Muscle of leg (tissue), 11 donors: ENCODE results near the gene ANKH. TPM values are rescaled to one million over a fixed set of nuclear protein-coding genes. Genes with fewer than 3 reads are reported as not detected.

Experiments used
- DNase-seq: peaks from one replicate; pipeline ENCODE4 v3.0.0; 2013
- H3K27ac ChIP-seq: one replicate; pipeline ENCODE4 v1.5.1; 2013; ENCODE audit warnings: mild to moderate bottlenecking, low read length, control low read depth
- H3K27me3 ChIP-seq: one replicate; pipeline ENCODE4 v1.6.1; 2013; ENCODE audit warnings: low read length; ENCODE audit not compliant: control insufficient read depth, insufficient read depth
- H3K36me3 ChIP-seq: one replicate; pipeline ENCODE4 v1.6.1; 2013; ENCODE audit warnings: low read length; ENCODE audit not compliant: control insufficient read depth, insufficient read depth
- H3K4me1 ChIP-seq: one replicate; pipeline ENCODE4 v1.6.1; 2013; ENCODE audit warnings: low read length; ENCODE audit not compliant: control insufficient read depth, insufficient read depth
- H3K4me3 ChIP-seq: one replicate; pipeline ENCODE4 v1.5.1; 2013; ENCODE audit warnings: low read length, control low read depth
- H3K9me3 ChIP-seq: replicated peaks from 2 replicates; pipeline ENCODE4 v1.6.1; 2013; ENCODE audit warnings: low read depth, low read length; ENCODE audit not compliant: control insufficient read depth
- WGBS: methylation state at CpG from one replicate; pipeline ENCODE4 v1.1.5; 2013; ENCODE audit warnings: missing lambda C conversion rate; ENCODE audit not compliant: insufficient coverage; 5-methylcytosine and 5-hydroxymethylcytosine counted together
- polyA plus RNA-seq, 8 donors: library from polyadenylated mRNA; unstranded; fragments of 120-200 nt; gene quantifications; one replicate each; pipeline versions ENCODE4 v1.2.1 to v1.2.3, GENCODE V29; 2013; ENCODE audit warnings: inconsistent platforms in 1 of 8, low replicate concordance in 1 of 8; ENCODE audit not compliant: insufficient read length in 8 of 8, insufficient read depth in 1 of 8
- total RNA-seq: library from RNA; stranded (reverse); fragments of 120-200 nt; gene quantifications from one replicate; pipeline ENCODE4 v1.2.4, GENCODE V29; 2013

ANKH gene
- total and polyA plus RNA-seq, 9 donors = 14.8 to 22.2 (median 16.8) TPM

DNA sequence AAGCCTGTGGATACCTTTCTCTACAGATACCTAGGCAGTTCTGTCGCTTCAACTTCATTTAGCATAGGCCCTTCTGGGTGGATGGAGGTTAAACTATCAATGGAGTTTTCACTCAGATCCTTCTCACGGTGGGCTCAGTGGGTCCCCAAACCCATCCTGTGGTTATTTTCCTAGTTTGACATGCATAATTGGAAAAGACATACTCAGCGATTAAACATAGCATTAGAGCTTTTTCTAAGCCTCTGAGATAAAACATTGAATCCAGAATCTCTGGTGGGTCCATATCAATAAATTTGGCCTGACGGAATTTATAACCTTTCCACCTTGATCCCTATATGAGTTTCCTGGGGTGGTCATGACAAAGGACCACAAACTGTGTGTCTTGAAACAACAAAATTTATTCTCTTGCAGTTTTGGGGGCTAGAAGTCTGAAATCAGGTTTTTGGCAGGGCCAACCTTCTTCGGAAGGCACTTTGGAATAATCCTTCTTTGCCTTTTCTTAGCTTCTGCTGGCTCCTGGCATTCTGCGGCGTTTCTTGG lies 208.8 kb downstream of the ANKH start:
- Histone ChIP-seq H3K27me3 (no peaks in the 10 kb centered on the region), H3K4me1 (peaks cover 10% of the 10 kb centered on the region), H3K4me3 (no peak overlapping the region), H3K36me3 (peaks cover 4% of the 10 kb centered on the region), H3K27ac (no peak overlapping the region), H3K9me3 (no peaks in the 10 kb centered on the region)
- DNase-seq = no peak
- WGBS = 93% methylated on average over 3 of the region's 7 CpGs

- Histone ChIP-seq H3K36me3 (peaks cover 4% of the 10 kb centered on the region), H3K9me3 (no peaks in the 10 kb centered on the region), H3K27me3 (no peaks in the 10 kb centered on the region), H3K4me1 (peaks cover 5% of the 10 kb centered on the region), H3K27ac (no peak overlapping the region), H3K4me3 (no peak overlapping the region)
- no peak for DNase-seq
- no CpG with 5 or more reads among the region's 2 CpGs for WGBS
Observed at GRCh38 chr5:14660833-14661232, 210.7 kb downstream of the ANKH start.

DNA sequence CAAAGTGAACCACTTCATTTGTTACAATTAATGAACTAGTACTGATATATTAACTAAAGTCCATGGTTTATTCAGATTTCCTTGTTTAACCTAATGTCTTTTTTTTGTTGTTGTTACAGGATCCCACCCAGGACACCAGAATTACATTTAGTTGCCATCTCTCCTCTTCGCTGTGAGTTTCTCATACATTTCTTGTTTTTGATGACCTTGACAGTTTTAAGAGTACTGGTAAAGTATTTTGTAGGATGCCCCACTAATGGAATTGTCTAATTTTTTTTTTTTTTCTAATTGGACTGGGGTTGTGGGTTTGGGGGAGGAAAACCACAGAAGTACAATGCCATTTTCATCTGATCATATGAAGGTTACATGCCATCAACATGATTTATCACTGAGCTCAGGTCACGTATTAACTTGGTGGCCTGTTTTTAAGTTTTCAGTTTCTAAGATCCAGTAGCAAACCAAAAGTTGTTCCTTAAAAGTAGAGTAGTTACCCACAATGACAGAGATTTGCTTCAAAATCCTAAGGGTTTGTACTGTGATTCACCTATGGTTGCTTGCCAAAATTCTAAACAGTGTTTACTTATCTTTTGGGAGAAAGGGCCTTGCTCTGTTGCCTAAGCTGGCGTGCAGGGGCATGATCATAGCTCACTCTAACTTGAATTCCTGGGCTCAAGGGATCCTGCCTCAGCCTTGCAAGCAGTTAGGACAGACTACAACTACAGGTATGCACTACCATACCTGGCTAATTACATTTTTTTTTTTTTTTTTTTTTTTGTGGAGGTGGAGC lies 211.6 kb downstream of the ANKH start:
- Histone ChIP-seq H3K27ac (no peak overlapping the region), H3K36me3 (peaks cover 4% of the 10 kb centered on the region), H3K27me3 (no peaks in the 10 kb centered on the region), H3K9me3 (no peaks in the 10 kb centered on the region), H3K4me3 (no peak overlapping the region), H3K4me1 (peaks cover 4% of the 10 kb centered on the region)
- WGBS = 80% methylated on average over 1 of the region's 3 CpGs
- DNase-seq = no peak

GRCh38 chr5:14656898-14657297 lies 214.7 kb downstream of the ANKH start:
- Histone ChIP-seq H3K4me3 (no peak overlapping the region), H3K27ac (no peak overlapping the region), H3K27me3 (no peaks in the 10 kb centered on the region), H3K4me1 (no peaks in the 10 kb centered on the region), H3K9me3 (no peaks in the 10 kb centered on the region), H3K36me3 (peaks cover 2% of the 10 kb centered on the region)
- DNase-seq = no peak
- WGBS = no CpG with 5 or more reads among the region's 2 CpGs

DNA sequence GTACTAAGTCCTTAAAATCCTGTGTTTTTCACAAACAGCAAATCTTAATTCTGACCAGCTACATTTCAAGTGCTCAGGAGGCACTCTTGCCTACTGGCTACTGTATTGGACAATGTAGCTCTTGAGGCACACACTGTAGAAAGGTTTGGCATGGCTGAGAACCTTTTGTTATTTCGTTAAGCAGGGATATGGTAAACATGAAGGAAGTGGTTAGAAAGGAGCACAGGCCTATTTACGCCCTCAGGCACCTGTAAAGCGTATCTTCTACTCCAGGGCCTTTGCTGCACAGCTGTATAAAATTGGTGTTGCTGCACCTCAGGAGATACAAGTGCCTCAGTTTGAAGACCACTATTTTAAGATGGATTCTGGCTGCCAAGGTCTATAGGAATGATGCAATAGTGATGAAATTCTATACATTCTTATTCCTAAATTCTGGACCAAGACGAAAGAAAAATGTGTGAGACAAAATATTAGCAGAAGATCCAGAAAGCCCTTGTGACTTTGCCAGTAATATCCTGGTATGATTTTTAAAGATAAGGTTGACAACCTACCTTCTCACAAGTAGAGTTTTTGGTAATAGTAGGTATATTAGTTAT lies 216.3 kb downstream of the ANKH start:
- DNase-seq = no peak

More for the DNA sequence above, 216.3 kb downstream of the ANKH start:
- H3K27ac ChIP-seq = no peak overlapping the region
- H3K27me3 ChIP-seq = no peaks in the 10 kb centered on the region
- no peaks in the 10 kb centered on the region for H3K9me3 ChIP-seq
- no peaks in the 10 kb centered on the region for H3K36me3 ChIP-seq
- 17% methylated on average over 1 of the region's 4 CpGs for WGBS
- H3K4me1 ChIP-seq = no peaks in the 10 kb centered on the region
- no peak overlapping the region for H3K4me3 ChIP-seq

Other genes starting within 250 kb of the ANKH start
- gene OTULIN, start 207.1 kb downstream of the ANKH start, total RNA-seq = 20.2 TPM
- gene OTULIN, start 207.1 kb downstream of the ANKH start, polyA plus RNA-seq = 10 to 100 TPM; 10.0 to 15.5 (median 12.3) TPM